Fibroblast of skin of abdomen (primary cell): ENCODE data around the gene UPK3B.
"Not testable (repeated sequence)": the region's sequence is repeated elsewhere in the genome, so short reads cannot be mapped to it uniquely, and the experiment has no call there.

Source experiments
- DNase-seq: peaks from one replicate; pipeline ENCODE4 v3.0.0-alpha.2; 2013

The UPK3B gene

DNA sequence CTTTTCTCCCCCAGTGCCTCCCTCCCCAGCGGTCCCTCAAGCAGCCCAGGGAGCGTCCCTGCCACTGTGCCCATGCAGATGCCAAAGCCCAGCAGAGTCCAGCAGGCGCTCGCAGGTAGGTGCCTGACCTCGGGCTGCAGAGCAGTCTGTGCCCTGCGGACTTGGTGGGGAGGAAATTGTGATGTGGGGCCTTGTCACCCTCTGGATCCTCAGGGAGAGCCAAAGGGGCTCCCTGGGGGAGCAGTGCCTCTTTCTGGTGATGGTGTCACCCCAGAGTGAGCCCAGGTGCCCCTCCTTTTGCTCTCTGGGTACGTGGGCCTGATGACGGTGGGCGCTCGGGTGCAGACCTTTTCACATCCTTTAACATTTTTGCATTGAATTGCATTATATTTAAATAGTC, 18.2 kb upstream of the UPK3B start:
- not testable (repeated sequence) for DNase-seq

DNA sequence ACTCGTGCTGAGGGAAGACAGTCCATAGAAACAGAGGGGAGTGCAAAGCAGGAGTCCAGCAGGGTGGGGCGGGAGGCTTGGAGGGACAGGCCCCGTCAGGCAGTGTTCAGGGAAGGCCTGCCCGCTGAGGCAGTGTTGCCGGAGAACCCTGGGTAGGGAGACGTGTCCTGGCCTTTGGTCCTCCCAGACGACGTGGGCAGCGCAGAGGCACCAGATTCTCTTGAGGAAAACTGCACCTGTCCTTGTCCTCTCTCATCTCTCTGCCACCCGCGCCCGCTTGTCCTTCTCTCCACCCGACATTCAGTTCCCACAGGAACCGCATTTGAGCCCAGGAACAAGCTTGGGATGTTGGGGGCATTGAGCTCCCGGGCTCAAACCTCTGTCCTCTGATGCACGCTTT, 14.6 kb upstream of the UPK3B start:
- not testable (repeated sequence) for DNase-seq

- not testable (repeated sequence) for DNase-seq
Measured at GRCh38 chr7:76497918-76498582, 12.3 kb upstream of the UPK3B start.

DNA sequence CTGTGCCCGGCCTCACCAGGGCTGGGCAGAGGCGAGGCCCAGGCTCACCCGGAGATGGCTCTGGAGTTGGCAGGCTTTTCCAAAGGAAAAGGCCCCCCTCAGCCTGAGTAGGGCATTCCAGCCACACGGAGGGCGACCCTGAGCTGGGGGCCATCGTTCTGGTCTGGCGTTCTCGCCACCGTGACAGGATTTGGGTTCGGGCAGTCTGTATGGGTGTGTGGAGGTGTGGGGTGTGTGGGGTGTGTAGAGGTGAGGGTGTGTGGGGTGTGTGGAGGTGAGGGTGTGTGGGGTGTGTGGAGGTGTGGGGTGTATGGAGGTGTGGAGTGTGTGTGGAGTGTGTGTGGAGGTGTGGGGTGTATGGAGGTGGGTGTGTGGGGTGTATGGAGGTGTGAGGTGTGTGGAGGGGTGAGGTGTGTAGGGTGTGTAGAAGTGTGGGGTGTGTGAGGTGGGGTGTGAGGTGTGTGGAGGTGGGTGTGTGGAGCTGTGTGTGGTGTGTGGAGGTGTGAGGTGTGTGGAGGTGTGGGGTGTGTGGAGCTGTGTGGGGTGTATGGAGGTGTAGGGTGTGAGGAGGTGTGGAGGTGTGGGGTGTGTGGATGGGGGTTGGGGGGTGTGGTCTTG, 11.7 kb upstream of the UPK3B start:
- not testable (repeated sequence) for DNase-seq

- DNase-seq: not testable (repeated sequence)
Measured at GRCh38 chr7:76499201-76499923, 11.0 kb upstream of the UPK3B start.

GRCh38 chr7:76499924-76500241, 10.5 kb upstream of the UPK3B start:
- not testable (repeated sequence) for DNase-seq

DNA sequence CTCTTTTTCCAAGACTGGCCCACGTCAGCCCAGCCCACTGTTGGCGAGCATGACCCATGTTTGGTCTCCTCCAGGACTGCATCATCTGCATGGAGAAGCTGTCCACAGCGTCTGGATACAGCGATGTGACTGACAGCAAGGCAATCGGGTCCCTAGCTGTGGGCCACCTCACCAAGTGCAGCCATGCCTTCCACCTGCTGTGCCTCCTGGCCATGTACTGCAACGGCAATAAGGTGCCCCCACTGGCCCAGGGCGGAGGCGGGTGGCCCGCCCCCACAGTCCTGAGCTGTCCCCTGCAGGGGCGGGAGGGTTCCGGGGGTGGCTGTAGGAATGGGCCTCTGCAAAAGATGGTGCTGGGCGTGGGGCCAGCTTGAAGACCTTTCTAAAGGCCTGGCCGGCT, 8.1 kb upstream of the UPK3B start:
- not testable (repeated sequence) for DNase-seq

- DNase-seq: not testable (repeated sequence)
Measured at GRCh38 chr7:76502836-76503235, 7.5 kb upstream of the UPK3B start.

- not testable (repeated sequence) for DNase-seq
Measured at GRCh38 chr7:76503244-76503643, 7.1 kb upstream of the UPK3B start.

DNA sequence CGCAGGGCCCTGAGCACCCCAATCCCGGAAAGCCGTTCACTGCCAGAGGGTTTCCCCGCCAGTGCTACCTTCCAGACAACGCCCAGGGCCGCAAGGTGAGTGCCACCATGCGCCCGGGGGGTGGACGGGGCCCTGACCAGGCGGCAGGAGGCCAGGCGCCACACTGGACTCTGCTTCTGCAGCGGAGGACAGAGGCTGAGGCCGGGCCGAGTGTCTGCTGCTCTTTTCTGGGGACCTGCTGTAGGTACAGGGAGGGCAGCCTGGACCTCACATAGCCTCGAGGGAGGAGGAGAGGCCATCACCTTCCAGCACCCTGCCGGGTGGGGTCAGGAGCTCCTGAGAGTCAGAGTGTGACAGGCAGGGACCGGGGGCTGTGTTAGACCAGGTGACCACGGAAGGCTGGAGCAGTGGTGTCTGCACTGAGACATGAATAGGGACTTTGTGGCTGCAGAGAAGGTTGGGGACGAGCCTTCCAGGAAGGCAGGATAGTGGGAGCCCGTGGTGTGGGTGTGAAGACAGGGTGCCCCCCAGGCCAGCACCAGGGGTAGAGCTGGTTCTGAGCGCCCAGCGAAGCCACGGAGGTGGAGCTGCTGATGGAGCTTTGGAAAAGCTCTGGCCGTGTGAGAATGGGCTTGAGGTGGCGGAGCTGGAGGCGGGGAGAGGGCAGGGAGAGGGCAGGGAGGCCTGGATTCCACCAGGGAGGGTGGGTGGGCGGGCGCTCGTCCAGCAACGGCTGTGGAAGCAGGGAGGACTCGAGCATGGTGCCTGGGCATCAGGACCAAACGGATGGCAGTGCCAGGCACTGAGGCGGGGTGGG, 5.8 kb upstream of the UPK3B start:
- not testable (repeated sequence) for DNase-seq

DNA sequence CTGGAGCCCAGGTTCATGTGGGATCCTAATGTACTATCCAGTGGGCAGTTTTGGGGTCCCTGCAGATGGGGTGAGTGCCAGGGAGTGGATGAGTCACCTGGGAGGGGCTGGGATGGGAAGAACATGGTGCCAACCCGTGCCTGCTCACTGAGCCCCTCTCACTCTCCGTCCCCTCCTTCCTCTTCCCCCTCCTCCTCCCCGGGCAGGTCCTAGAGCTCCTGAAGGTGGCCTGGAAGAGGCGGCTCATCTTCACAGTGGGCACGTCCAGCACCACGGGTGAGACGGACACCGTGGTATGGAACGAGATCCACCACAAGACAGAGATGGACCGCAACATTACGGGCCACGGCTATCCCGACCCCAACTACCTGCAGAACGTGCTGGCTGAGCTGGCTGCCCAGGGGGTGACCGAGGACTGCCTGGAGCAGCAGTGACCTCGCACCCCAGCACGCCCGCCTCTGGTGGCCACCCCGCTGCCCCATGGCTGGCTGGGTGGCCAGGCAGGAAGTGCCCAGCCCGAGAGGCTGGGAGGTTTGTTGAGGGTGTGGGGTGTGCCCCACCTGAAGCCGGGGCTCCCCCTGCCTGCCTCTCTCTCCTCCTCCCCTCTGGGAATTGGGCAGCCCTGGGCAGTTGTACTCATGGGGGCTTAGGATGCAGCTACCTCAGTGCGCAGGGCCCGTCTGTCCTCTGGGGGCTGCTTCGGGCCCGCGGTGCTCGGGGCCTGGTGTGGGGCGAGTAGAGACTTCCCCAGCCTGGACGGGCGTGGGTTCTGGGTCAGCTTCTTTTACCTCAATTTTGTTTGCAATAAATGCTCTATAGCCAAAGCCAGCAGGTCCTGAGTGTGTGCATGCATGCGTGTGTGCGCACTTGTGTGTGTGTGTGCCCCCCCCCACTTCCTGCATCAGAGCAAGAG, 4.9 kb upstream of the UPK3B start:
- DNase-seq: no peak

GRCh38 chr7:76506081-76506440, 4.3 kb upstream of the UPK3B start:
- no peak for DNase-seq

DNA sequence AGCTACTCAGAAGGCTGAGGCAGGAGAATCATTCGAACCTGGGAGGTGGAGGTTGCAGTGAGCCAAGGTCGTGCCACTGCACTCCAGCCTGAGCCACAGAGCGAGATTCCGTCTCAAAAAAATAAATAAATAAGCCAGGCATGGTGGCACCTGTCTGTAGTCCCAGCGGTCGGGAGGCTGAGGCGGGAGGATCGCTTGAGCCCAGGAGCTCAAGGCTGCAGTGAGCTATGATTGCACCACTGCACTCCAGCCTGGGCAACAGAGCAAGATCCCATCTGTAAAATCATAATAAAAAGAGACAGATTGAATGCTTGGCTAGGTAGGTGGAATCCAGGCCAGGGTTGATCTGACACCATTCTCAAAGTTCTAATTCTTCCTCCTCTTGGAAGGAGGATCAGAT, 3.7 kb upstream of the UPK3B start:
- not testable (repeated sequence) for DNase-seq

GRCh38 chr7:76507723-76508406, 2.5 kb upstream of the UPK3B start:
- DNase-seq: no peak

DNA sequence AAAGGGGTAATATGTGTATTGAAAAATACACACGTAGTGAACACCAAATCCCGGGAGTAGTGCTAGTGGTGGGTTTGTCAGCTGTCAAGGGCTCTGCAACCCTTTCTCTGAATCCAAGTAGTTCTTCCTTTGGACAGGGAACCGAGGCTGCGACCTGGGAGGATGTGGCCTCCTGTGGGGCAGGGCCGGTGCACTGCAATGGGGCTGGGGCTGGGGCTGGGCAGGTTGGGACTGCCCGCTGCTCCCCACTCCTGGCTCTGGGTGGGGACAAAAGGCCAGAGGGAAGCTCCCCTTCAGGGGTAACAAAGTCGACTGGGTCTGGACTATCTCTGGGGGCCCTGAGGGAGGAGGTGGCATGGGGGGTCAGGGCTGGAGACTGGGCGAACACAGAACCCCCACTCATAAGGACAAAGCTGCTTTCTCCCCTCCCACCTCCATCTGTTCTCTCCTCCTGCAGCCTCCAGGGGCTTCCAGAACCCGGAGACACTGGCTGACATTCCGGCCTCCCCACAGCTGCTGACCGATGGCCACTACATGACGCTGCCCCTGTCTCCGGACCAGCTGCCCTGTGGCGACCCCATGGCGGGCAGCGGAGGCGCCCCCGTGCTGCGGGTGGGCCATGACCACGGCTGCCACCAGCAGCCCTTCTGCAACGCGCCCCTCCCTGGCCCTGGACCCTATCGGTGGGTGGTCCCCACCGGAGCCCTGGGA, 1.0 kb downstream of the UPK3B start:
- DNase-seq: not testable (repeated sequence)

GRCh38 chr7:76511911-76512885, 1.8 kb downstream of the UPK3B start:
- not testable (repeated sequence) for DNase-seq

DNA sequence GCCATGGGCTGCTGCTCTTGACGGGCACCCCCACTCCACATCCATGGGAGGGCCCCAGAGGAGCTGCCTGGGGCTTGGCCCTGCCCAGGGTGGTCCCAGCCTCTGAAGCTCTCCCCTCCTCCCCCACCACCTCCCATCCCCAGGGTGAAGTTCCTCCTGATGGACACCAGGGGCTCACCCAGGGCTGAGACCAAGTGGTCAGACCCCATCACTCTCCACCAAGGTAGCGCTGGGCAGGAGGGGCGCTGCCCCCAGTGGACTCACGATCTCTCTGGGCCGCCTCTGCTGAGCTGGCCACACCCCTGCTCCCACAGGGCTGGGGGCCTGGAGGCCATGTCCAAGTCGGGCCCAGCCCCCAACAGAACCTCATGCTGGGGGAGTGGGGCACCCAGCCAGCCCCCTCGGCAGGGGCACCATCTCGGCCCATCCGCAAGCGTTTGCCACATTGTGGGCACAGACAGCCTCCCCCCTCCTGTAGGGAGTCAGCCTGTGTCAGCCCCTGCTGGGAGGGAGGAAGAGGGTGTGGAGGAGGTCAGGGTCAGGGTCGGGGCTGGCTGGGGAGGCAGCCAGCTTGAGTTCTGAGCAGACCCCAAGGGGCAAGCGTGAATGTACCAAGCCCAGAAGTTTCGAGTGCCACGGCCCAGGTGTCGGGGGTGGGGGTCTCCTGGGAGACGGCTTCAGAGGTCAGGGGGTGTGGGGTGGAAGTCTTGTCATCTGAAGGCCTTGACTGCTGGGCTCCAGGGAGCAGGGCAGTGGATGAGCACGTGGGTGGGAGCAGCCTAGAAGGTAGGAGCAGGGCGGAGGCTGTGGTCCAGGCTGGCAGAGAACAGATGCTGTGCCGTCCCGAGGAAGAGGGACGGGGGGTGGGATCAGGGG, 2.8 kb downstream of the UPK3B start:
- no peak for DNase-seq
